ENCODE measurements around the gene CCDC27.

The CCDC27 gene

DNA sequence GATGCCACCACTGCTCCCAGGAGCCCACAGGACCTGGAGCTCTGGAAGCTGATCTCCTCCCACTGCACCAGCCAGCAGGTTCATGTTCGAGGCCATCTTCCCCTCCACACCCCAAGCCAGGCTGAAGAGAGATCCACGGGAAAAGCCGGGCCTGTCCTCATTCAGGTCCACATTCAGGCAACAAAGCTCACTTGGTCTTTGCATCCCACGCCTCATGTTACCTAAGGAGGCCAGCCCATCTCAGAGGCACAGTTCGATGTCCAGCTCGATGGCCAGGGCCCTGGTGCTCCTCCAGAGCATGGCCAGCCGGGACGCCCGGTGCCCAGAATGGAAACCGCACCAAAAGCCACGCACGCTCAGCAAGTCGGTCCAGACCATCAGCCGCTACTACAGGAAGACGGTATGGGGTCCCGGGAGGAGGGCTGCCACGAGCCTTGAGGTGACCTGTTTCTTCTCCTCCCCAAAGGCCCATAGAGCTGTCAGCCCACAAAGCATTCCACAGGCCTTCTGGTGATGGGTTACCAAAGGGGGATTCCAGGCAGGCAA is at the start of gene CCDC27:
Gene CCDC27 (plus strand): TSS at position 51 of the 546 bp plus-strand sequence. CDS start 32 bp downstream, at position 83.
- no peak for DNase-seq (ENCODE audit: low read depth)
- H3K4me3 ChIP-seq (ENCODE audit: control insufficient read depth, low read depth, low read length) = no peak within 1 kb of the TSS
- TF ChIP-seq, protein P1, sequence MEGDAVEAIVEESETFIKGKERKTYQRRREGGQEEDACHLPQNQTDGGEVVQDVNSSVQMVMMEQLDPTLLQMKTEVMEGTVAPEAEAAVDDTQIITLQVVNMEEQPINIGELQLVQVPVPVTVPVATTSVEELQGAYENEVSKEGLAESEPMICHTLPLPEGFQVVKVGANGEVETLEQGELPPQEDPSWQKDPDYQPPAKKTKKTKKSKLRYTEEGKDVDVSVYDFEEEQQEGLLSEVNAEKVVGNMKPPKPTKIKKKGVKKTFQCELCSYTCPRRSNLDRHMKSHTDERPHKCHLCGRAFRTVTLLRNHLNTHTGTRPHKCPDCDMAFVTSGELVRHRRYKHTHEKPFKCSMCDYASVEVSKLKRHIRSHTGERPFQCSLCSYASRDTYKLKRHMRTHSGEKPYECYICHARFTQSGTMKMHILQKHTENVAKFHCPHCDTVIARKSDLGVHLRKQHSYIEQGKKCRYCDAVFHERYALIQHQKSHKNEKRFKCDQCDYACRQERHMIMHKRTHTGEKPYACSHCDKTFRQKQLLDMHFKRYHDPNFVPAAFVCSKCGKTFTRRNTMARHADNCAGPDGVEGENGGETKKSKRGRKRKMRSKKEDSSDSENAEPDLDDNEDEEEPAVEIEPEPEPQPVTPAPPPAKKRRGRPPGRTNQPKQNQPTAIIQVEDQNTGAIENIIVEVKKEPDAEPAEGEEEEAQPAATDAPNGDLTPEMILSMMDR (conservative IDR thresholded peaks at IDR 0.05; ENCODE audit: control insufficient read depth, insufficient read depth, low read depth, low read length) = no peak

- TF ChIP-seq, protein P1 (conservative IDR thresholded peaks at IDR 0.05; ENCODE audit: control insufficient read depth, insufficient read depth, low read depth, low read length) = no peak
- no peak overlapping the region for H3K4me3 ChIP-seq (ENCODE audit: control insufficient read depth, low read depth, low read length)
- no peak for DNase-seq (ENCODE audit: low read depth)
Measured at GRCh38 chr1:3702528-3702927, 49.7 kb upstream of the CCDC27 start.

DNA sequence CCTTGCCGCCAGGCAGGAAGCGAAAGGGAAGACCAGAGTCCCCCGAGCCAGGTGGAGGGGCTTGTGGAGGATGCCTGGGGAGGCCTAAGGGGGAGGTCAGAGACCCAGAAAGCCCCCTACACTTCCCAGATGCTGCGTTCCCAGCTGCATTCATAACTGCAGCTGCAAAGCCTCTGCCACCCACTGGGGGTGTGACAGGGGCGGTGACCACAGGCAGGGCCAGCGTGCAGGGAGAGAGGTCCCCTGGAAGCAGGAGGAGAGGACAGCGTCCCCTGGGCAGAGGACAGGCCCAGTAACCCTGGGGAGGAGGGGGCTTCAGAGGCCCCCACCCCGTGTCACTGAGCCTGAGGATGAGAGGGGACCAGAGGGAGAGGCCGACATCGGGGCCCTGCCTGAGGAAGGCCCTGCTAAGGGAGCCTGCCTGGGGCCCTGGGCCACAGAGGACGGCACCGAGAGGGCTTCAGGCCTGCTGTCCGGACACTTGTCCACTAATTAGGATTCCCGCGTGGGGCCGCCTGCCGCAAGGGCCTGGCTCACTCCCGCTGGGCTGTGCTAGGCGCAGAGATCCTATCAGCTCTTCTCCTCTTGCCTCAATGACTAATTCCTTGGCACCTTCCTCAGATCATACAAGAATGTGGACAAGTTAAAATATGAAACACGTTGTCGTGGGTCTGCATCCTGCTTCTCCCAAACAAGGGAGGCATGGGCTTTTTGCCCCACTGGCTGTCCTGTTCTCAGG is 49.1 kb upstream of the CCDC27 start:
- TF ChIP-seq, protein P1 (conservative IDR thresholded peaks at IDR 0.05; ENCODE audit: control insufficient read depth, insufficient read depth, low read depth, low read length) = no peak
- DNase-seq (ENCODE audit: low read depth) = peak; percentile 16
- no peak overlapping the region for H3K4me3 ChIP-seq (ENCODE audit: control insufficient read depth, low read depth, low read length)

GRCh38 chr1:3703786-3704371 is 48.4 kb upstream of the CCDC27 start:
- no peak for DNase-seq (ENCODE audit: low read depth)
- TF ChIP-seq, protein P1 (conservative IDR thresholded peaks at IDR 0.05; ENCODE audit: control insufficient read depth, insufficient read depth, low read depth, low read length) = no peak
- H3K4me3 ChIP-seq (ENCODE audit: control insufficient read depth, low read depth, low read length) = no peak overlapping the region

- TF ChIP-seq, protein P1 (conservative IDR thresholded peaks at IDR 0.05; ENCODE audit: control insufficient read depth, insufficient read depth, low read depth, low read length) = no peak
- H3K4me3 ChIP-seq (ENCODE audit: control insufficient read depth, low read depth, low read length) = no peak overlapping the region
- DNase-seq (ENCODE audit: low read depth) = no peak
Measured at GRCh38 chr1:3705341-3705950, 46.8 kb upstream of the CCDC27 start.

DNA sequence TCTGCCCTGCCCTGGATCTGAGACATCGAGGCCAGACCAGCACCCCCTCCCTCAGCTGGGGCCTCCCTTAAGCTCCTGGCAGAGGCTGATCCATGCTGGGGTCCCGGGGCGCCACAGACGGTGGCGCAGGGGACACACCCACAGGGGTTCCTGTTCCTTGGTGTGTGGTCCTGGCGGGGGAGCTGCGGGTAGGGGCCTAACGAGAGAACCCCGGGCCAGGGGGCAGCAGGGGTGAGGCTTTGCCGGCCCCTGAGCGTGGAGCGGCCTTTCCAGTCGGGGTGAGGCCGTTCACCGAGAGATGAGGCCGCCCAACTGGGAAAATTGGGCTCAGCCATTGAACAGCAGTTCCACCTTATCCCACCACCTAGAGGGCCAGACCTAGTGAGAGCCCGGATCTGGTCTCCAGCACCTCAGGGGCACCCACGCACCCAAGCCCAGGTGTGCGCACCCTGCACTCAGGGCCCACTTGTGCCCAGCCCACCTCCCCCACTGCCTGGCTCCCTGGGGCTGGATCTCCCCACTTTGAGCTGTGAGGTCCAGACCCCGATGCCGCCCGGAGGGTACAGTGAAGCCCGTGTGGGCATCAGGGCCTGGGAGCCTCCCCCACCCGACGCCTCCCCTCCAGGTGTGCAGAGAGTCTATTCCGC is 45.5 kb upstream of the CCDC27 start:
- no peak for DNase-seq (ENCODE audit: low read depth)
- no peak overlapping the region for H3K4me3 ChIP-seq (ENCODE audit: control insufficient read depth, low read depth, low read length)
- TF ChIP-seq, protein P1 (conservative IDR thresholded peaks at IDR 0.05; ENCODE audit: control insufficient read depth, insufficient read depth, low read depth, low read length) = no peak
